GM12891 (cell line): ENCODE data around the gene ITGB2.

Source experiments
- DNase-seq: peaks from one replicate; pipeline ENCODE4 v3.0.0; 2011; ENCODE audit warnings: low spot score; ENCODE audit not compliant: insufficient read length
- FAIRE-seq: peaks from 2 replicates; lab custom pipeline; 2011; peaks lifted over from hg19 to GRCh38; lab: Jason Lieb, UNC
- PAX5 ChIP-seq: IDR thresholded peaks from 2 replicates; pipeline ENCODE4 v1.6.1; 2011; ENCODE audit warnings: low read length, moderate library complexity, mild to moderate bottlenecking; ENCODE audit not compliant: insufficient read depth, severe bottlenecking
- POLR2A ChIP-seq: IDR thresholded peaks from 2 replicates; pipeline ENCODE4 v1.6.1; 2011; ENCODE audit warnings: low read depth, low read length, control low read depth
- POLR2AphosphoS5 ChIP-seq: IDR thresholded peaks from 2 replicates; pipeline ENCODE4 v1.6.1; 2011; ENCODE audit warnings: low read depth, low read length, control low read depth
- POU2F2 ChIP-seq: IDR thresholded peaks from 2 replicates; pipeline ENCODE4 v1.6.1; 2011; ENCODE audit warnings: low read depth, mild to moderate bottlenecking, control low read depth, low read length, moderate library complexity
- SPI1 ChIP-seq: IDR thresholded peaks from 2 replicates; pipeline ENCODE4 v1.6.1; 2011; ENCODE audit warnings: low read depth, low read length, control low read depth
- TAF1 ChIP-seq: IDR thresholded peaks from 2 replicates; pipeline ENCODE4 v1.6.1; 2011; ENCODE audit warnings: low read depth, low read length, control low read depth

Gene ITGB2

GRCh38 chr21:44898851-44899767, 21.6 kb downstream of the ITGB2 start:
- TF ChIP-seq POU2F2 (no peak), SPI1 (no peak), TAF1 (no peak), POLR2A (no peak), POLR2AphosphoS5 (no peak), PAX5 (no peak)
- no peak for FAIRE-seq
- no peak for DNase-seq

GRCh38 chr21:44898011-44898488, 22.6 kb downstream of the ITGB2 start:
- FAIRE-seq (no peak), DNase-seq (no peak)
- TF ChIP-seq POLR2AphosphoS5, result no peak
- no peak for TF ChIP-seq SPI1
- TF ChIP-seq POLR2A, result no peak
- TF ChIP-seq TAF1, result no peak
- no peak for TF ChIP-seq POU2F2
- TF ChIP-seq PAX5, result no peak

- no peak for TF ChIP-seq POU2F2
- TF ChIP-seq SPI1, result no peak
- no peak for TF ChIP-seq POLR2A
- TF ChIP-seq TAF1, result no peak
- DNase-seq (no peak), FAIRE-seq (no peak)
Observed at GRCh38 chr21:44897326-44898010, 23.2 kb downstream of the ITGB2 start.

- TF ChIP-seq POLR2A (no peak), POU2F2 (no peak), PAX5 (no peak), TAF1 (no peak), POLR2AphosphoS5 (no peak), SPI1 (no peak)
- FAIRE-seq (no peak), DNase-seq (no peak)
Observed at GRCh38 chr21:44896561-44897286, 24.0 kb downstream of the ITGB2 start.

GRCh38 chr21:44895859-44896258, 24.8 kb downstream of the ITGB2 start:
- TF ChIP-seq SPI1 (no peak), PAX5 (no peak), POU2F2 (no peak), POLR2A (no peak), TAF1 (no peak), POLR2AphosphoS5 (no peak)
- DNase-seq (no peak), FAIRE-seq (no peak)

- FAIRE-seq (no peak), DNase-seq (no peak)
- no peak for TF ChIP-seq PAX5
- TF ChIP-seq SPI1, result no peak
- no peak for TF ChIP-seq TAF1
- TF ChIP-seq POLR2A, result no peak
- no peak for TF ChIP-seq POLR2AphosphoS5
Observed at GRCh38 chr21:44894687-44895302, 25.9 kb downstream of the ITGB2 start.

- FAIRE-seq, result no peak
- TF ChIP-seq POU2F2 (no peak), SPI1 (no peak), PAX5 (no peak), TAF1 (no peak), POLR2A (no peak), POLR2AphosphoS5 (no peak)
- no peak for DNase-seq
Observed at GRCh38 chr21:44893948-44894656, 26.6 kb downstream of the ITGB2 start.

- FAIRE-seq (no peak), DNase-seq (no peak)
- TF ChIP-seq POU2F2, result no peak
- no peak for TF ChIP-seq TAF1
- TF ChIP-seq SPI1, result no peak
- no peak for TF ChIP-seq PAX5
- no peak for TF ChIP-seq POLR2A
Observed at GRCh38 chr21:44893278-44893556, 27.5 kb downstream of the ITGB2 start.
